ENCODE measurements around the gene TUFT1. TPM values are rescaled to one million over a fixed set of nuclear protein-coding genes. Genes with fewer than 3 reads are reported as not detected.

Gene TUFT1
- total and polyA plus RNA-seq, 9 of the 15 experiments (the other 6 are each of a cell fraction or from before 2014, with no cell fraction given) = 0.54 to 2.0 (median 1.7) TPM

DNA sequence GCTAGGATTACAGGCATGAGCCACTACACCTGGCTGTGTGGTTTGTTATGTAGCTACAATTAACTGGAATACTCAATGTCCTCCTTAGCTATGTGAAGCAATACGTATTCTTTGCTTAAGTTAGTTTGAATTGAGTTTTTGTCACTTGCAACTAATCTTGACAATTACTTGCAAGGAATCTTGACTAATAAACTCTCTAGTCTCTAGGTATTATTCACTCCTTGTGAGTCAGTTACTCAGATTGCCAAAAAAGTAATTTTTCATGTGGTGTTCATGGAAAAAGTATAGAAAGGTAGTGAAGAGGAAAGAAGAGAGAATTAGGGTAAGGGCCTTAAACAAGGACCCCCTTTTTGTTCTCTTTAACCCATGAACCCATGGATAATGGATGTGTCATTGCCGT is 64.2 kb downstream of the TUFT1 start:
- no peak for FAIRE-seq

More for the DNA sequence above, 64.2 kb downstream of the TUFT1 start:
- ChIA-PET POLR2A (interaction anchor here (0.6 to 1.2 kb wide), 3 partner anchors 27 to 240 kb away, joined by 3 read pairs; no protein-coding TSS in a partner anchor), CTCF (ENCODE audit: low intra/inter-chr PET ratio) (no interaction called here)
- peaks cover 6 to 8% of the 10 kb centered on the region in 2 experiments; a peak in 4 of 5 replicates for H3K4me1 ChIP-seq (replicated peaks in 1 of 2; ENCODE audit: control insufficient read depth in 2 of 2, insufficient read depth in 2 of 2, low read length in 2 of 2)
- no peaks in the 10 kb centered on the region for H3K36me3 ChIP-seq (ENCODE audit: control insufficient read depth, insufficient read depth, low read length)
- 0% methylated on average over 2 of the region's 2 CpGs for WGBS (ENCODE audit: insufficient coverage, low coverage, missing lambda C conversion rate)
- no peak overlapping the region for H2AFZ ChIP-seq (ENCODE audit: low read depth, low read length)
- no peak for TF ChIP-seq SPI1 (IDR thresholded peaks at IDR 0.05; ENCODE audit: borderline replicate concordance, low read depth, low read length)
- TF ChIP-seq ZNF584 (CRISPR knock-in tag; IDR thresholded peaks at IDR 0.05; ENCODE audit: low read depth) = no peak
- TF ChIP-seq ZNF644 (tag; IDR thresholded peaks at IDR 0.05; ENCODE audit: low read depth) = no peak
- no peak for TF ChIP-seq ADNP (tag; IDR thresholded peaks at IDR 0.05)
- no peak for TF ChIP-seq JUNB (CRISPR knock-in tag; conservative IDR thresholded peaks at IDR 0.05)
- TF ChIP-seq ZNF24 (IDR thresholded peaks at IDR 0.05) = no peak
- TF ChIP-seq ZNF696 (CRISPR knock-in tag; conservative IDR thresholded peaks at IDR 0.05) = no peak
- no peak for TF ChIP-seq PRPF4 (IDR thresholded peaks at IDR 0.05; ENCODE audit: insufficient read depth, low read depth, low read length, poor library complexity, severe bottlenecking)
- no peak for TF ChIP-seq SNRNP70 (optimal IDR thresholded peaks at IDR 0.05; ENCODE audit: low read depth, low read length)
- TF ChIP-seq RAD51 (IDR thresholded peaks at IDR 0.05; ENCODE audit: borderline replicate concordance, low read depth) = no peak
- TF ChIP-seq, protein P1, sequence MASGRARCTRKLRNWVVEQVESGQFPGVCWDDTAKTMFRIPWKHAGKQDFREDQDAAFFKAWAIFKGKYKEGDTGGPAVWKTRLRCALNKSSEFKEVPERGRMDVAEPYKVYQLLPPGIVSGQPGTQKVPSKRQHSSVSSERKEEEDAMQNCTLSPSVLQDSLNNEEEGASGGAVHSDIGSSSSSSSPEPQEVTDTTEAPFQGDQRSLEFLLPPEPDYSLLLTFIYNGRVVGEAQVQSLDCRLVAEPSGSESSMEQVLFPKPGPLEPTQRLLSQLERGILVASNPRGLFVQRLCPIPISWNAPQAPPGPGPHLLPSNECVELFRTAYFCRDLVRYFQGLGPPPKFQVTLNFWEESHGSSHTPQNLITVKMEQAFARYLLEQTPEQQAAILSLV (tag; IDR thresholded peaks at IDR 0.05) = no peak
- no peak for TF ChIP-seq NFYB (IDR thresholded peaks at IDR 0.05; ENCODE audit: extremely low read depth, insufficient read length)
- no peaks in the 10 kb centered on the region for H3K9me3 ChIP-seq (replicated peaks; ENCODE audit: control insufficient read depth, insufficient read depth, low read depth, low read length)
- H3K9ac ChIP-seq (ENCODE audit: insufficient read depth in 1 of 2, low read depth in 2 of 2, low read length in 2 of 2) = no peak overlapping the region
- no peak overlapping the region for H3K4me3 ChIP-seq
- BruUV-seq (replicated peaks) = no TSS peak
- H3K9me1 ChIP-seq (ENCODE audit: control insufficient read depth, insufficient read depth, low read length) = no peaks in the 10 kb centered on the region
- H3K4me2 ChIP-seq (ENCODE audit: insufficient read depth, low read length) = no peak overlapping the region
- ATAC-seq = no peak
- DNase-seq (ENCODE audit: extremely low read depth in 1 of 4, low spot score in 3 of 4) = no peak
- in situ Hi-C loops (cut with MboI) (no loop called here), intact Hi-C loops (cut with micrococcal nuclease) (no loop called here)
- H4K20me1 ChIP-seq (replicated peaks; ENCODE audit: control insufficient read depth, insufficient read depth, low read length) = no peaks in the 10 kb centered on the region
- H3K27me3 ChIP-seq (ENCODE audit: control insufficient read depth in 2 of 2, insufficient read depth in 2 of 2, low read length in 2 of 2) = peaks cover 0 to 3% of the 10 kb centered on the region in 2 experiments; a peak in 1 of 5 replicates
- H3K79me2 ChIP-seq (ENCODE audit: control insufficient read depth, insufficient read depth, low read length) = no peaks in the 10 kb centered on the region
- no peak overlapping the region for H3K27ac ChIP-seq (ENCODE audit: extremely low read depth, low read depth, low read length)

All from K562 (cell line).